ENCODE measurements around the gene ATL2.

DNA sequence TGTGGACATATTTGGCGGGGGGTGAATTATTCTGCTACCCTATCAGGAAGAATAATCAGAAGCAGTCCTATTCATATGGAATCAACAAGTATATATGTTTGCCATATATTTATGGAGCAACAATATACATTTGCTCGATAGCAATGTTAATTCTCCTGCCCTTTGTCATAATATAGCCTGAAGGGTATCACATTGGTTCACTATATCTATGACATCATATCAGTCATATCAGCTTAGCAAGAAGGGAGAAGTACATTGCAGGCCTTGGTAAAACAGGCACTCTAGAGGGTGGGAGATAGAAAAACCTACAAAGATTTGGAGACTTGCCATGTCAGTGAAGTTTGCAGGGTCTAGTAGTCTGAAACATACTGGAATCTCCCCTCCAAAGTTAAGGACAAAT lies 128.4 kb downstream of the ATL2 start:
- no peak for TF ChIP-seq YY1 (IDR thresholded peaks at IDR 0.05; ENCODE audit: insufficient read depth, insufficient read length)
- no peak for TF ChIP-seq ZNF274 (IDR thresholded peaks at IDR 0.05; ENCODE audit: low read depth, low read length)
- no peak for TF ChIP-seq SUZ12 (IDR thresholded peaks at IDR 0.05; ENCODE audit: extremely low read depth, insufficient read depth, insufficient read length)

All from NT2/D1 (cell line).